MM.1S (cell line): ENCODE results near the gene SMPD4.

Experiments used
- DNase-seq: peaks from one replicate; pipeline ENCODE4 v3.0.0-alpha.2; 2015
- H2AFZ ChIP-seq: fragments of 300-600 bp; sonication (generic); 2 replicates; pipeline ENCODE4 v1.6.0; 2016; ENCODE audit warnings: antibody characterized with exemption, low read length
- H3F3A ChIP-seq: fragments of 300-600 bp; sonication (generic); 2 replicates; pipeline ENCODE4 v1.6.1; 2016; ENCODE audit warnings: mild to moderate bottlenecking, antibody characterized with exemption, low read length, moderate library complexity, mixed read lengths; ENCODE audit not compliant: insufficient read depth
- H3K27ac ChIP-seq: fragments of 300-600 bp; sonication (generic); 2 replicates; pipeline ENCODE4 v1.5.1; 2016; ENCODE audit warnings: mild to moderate bottlenecking, low read length
- H3K27me3 ChIP-seq: fragments of 300-600 bp; sonication (generic); replicated peaks from 2 replicates; pipeline ENCODE4 v1.6.0; 2016; ENCODE audit warnings: low read length; ENCODE audit not compliant: insufficient read depth
- H3K36me3 ChIP-seq: fragments of 300-600 bp; sonication (generic); replicated peaks from 2 replicates; pipeline ENCODE4 v1.6.1; 2016; ENCODE audit warnings: mild to moderate bottlenecking, low read length, mixed read lengths; ENCODE audit not compliant: insufficient read depth
- H3K4me1 ChIP-seq: fragments of 300-600 bp; sonication (generic); 2 replicates; pipeline ENCODE4 v1.6.1; 2016; ENCODE audit warnings: low read length, mixed read lengths
- H3K4me2 ChIP-seq: fragments of 300-600 bp; sonication (generic); 2 replicates; pipeline ENCODE4 v1.6.0; 2016; ENCODE audit warnings: low read depth, low read length
- H3K4me3 ChIP-seq: fragments of 300-600 bp; sonication (generic); 2 replicates; pipeline ENCODE4 v1.5.1; 2016; ENCODE audit warnings: low read length, mixed read lengths
- H3K79me2 ChIP-seq: fragments of 300-600 bp; sonication (generic); 2 replicates; pipeline ENCODE4 v1.6.1; 2016; ENCODE audit warnings: mixed run types, low read length, mixed read lengths
- H3K9ac ChIP-seq: fragments of 300-600 bp; sonication (generic); 2 replicates; pipeline ENCODE4 v1.6.1; 2016; ENCODE audit warnings: low read length, mixed read lengths
- H3K9me2 ChIP-seq: fragments of 300-600 bp; sonication (generic); replicated peaks from 2 replicates; pipeline ENCODE4 v1.6.1; 2016; ENCODE audit warnings: mild to moderate bottlenecking, low read length, mixed read lengths; ENCODE audit not compliant: insufficient read depth
- H3K9me3 ChIP-seq: fragments of 300-600 bp; sonication (generic); replicated peaks from 2 replicates; pipeline ENCODE4 v1.6.1; 2016; ENCODE audit warnings: mild to moderate bottlenecking, low read length, mixed read lengths; ENCODE audit not compliant: insufficient read depth
- H4K20me1 ChIP-seq: fragments of 300-600 bp; sonication (generic); 2 replicates; pipeline ENCODE4 v1.6.1; 2016; ENCODE audit warnings: mild to moderate bottlenecking, low read length, moderate library complexity, mixed read lengths; ENCODE audit not compliant: insufficient read depth
- EZH2 ChIP-seq: fragments of 300-600 bp; sonication (generic); optimal IDR thresholded peaks from 2 replicates; pipeline ENCODE3; 2017; ENCODE audit warnings: low read depth, mild to moderate bottlenecking, antibody characterized with exemption, low read length, mixed read lengths
- EZH2phosphoT487 ChIP-seq: fragments of 300-600 bp; sonication (generic); IDR thresholded peaks from 2 replicates; pipeline ENCODE4 v1.6.1; 2018; ENCODE audit warnings: antibody characterized with exemption, low read length
- TF ChIP-seq, protein P1 (sequence below): fragments of 300-600 bp; sonication (generic); IDR thresholded peaks from 2 replicates; pipeline ENCODE4 v1.5.1; 2016; ENCODE audit warnings: antibody characterized with exemption, low read length, mixed read lengths

The SMPD4 gene

DNA sequence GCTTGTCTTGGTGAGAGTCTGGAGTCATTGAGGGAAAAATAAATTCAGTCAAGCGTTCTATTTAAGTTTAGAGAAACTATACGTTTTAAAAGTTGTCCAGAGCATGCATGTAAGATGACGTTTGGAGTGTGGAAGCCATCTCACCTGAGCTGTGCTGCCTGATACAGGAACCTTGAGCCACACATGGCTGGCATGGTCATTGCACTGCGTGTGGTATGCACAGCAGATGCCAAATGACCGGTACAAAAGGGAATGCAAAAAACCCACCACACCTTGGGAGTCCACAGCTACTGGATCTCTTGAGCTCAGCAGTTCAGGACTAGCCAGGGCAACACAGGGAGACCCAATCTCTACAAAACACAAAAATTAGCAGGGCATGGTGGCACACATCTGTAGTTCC lies 5.0 kb upstream of the SMPD4 start:
- Histone ChIP-seq H3K4me1 (no peaks in the 10 kb centered on the region), H3K27me3 (no peaks in the 10 kb centered on the region), H3K9ac (no peak overlapping the region), H3K36me3 (no peaks in the 10 kb centered on the region), H3K4me2 (no peak overlapping the region), H3K79me2 (peaks cover 28% of the 10 kb centered on the region), H3F3A (no peaks in the 10 kb centered on the region), H3K27ac (no peak overlapping the region), H3K9me3 (no peaks in the 10 kb centered on the region), H2AFZ (no peak overlapping the region), H3K9me2 (no peaks in the 10 kb centered on the region), H4K20me1 (no peaks in the 10 kb centered on the region), H3K4me3 (no peak overlapping the region)
- TF ChIP-seq, protein P1, sequence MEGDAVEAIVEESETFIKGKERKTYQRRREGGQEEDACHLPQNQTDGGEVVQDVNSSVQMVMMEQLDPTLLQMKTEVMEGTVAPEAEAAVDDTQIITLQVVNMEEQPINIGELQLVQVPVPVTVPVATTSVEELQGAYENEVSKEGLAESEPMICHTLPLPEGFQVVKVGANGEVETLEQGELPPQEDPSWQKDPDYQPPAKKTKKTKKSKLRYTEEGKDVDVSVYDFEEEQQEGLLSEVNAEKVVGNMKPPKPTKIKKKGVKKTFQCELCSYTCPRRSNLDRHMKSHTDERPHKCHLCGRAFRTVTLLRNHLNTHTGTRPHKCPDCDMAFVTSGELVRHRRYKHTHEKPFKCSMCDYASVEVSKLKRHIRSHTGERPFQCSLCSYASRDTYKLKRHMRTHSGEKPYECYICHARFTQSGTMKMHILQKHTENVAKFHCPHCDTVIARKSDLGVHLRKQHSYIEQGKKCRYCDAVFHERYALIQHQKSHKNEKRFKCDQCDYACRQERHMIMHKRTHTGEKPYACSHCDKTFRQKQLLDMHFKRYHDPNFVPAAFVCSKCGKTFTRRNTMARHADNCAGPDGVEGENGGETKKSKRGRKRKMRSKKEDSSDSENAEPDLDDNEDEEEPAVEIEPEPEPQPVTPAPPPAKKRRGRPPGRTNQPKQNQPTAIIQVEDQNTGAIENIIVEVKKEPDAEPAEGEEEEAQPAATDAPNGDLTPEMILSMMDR: no peak
- TF ChIP-seq EZH2phosphoT487 (no peak), EZH2 (no peak)
- DNase-seq: no peak

DNA sequence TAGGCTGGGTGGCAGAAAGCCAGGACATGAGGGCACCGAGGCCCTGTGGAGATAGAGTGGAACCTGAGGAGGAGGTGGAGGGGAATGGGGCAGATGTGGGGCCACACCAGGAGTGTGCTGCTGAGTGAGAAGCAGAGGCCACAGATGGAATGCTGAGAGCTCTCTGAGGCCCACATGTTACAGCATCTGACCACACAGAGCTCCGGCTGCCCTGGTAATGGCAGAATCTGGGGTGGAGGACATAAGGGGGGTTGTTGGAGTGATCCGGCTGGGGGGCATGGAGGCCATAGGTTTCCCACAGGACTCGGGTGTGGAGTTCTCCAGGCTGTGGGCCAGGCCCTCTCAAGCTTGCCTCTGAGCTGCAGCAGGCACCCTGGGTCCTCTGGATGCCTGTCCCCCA lies 4.5 kb upstream of the SMPD4 start:
- no peak for TF ChIP-seq EZH2
- TF ChIP-seq, protein P1: no peak
- no peak for TF ChIP-seq EZH2phosphoT487
- no peak overlapping the region for H3K4me2 ChIP-seq
- no peaks in the 10 kb centered on the region for H3K36me3 ChIP-seq
- H3K9ac ChIP-seq: no peak overlapping the region
- H3K4me1 ChIP-seq: no peaks in the 10 kb centered on the region
- H3K27ac ChIP-seq: no peak overlapping the region
- no peak overlapping the region for H3K4me3 ChIP-seq
- no peaks in the 10 kb centered on the region for H3K9me3 ChIP-seq
- no peak for DNase-seq
- H3K27me3 ChIP-seq: no peaks in the 10 kb centered on the region
- H4K20me1 ChIP-seq: no peaks in the 10 kb centered on the region
- no peak overlapping the region for H2AFZ ChIP-seq
- H3F3A ChIP-seq: no peaks in the 10 kb centered on the region
- no peaks in the 10 kb centered on the region for H3K9me2 ChIP-seq
- peaks cover 33% of the 10 kb centered on the region for H3K79me2 ChIP-seq

DNA sequence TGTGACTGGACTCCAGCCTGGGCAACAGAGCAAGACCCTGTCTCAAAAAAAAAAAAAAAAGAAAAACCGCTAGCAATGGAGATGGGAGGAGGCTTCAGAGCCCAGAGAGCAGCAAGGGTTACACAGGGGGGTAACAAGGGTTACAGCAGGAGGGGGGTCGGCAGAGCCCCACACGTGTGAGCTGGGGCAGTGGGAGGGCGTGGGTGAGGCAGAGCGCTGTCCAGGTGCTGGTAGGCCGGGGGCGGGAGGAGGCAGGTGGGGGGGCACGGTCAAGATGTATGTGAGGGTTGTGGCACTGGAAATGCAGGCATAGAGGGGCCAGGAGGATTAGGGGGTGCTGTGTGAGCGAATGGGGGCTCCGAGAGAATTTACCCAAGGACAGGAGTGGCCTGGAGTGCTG lies 4.0 kb upstream of the SMPD4 start:
- TF ChIP-seq EZH2: no peak
- no peak for TF ChIP-seq EZH2phosphoT487
- TF ChIP-seq, protein P1: no peak
- Histone ChIP-seq H3F3A (no peaks in the 10 kb centered on the region), H3K36me3 (no peaks in the 10 kb centered on the region), H3K27ac (no peak overlapping the region), H3K79me2 (peaks cover 37% of the 10 kb centered on the region), H3K4me2 (no peak overlapping the region), H3K9me2 (no peaks in the 10 kb centered on the region), H3K9me3 (no peaks in the 10 kb centered on the region), H3K9ac (no peak overlapping the region), H2AFZ (no peak overlapping the region), H3K27me3 (no peaks in the 10 kb centered on the region), H3K4me3 (no peak overlapping the region), H3K4me1 (no peaks in the 10 kb centered on the region), H4K20me1 (no peaks in the 10 kb centered on the region)
- no peak for DNase-seq
